D341Med (cell line): ENCODE measurements around the gene ITM2C.

Source experiments
- DNase-seq: peaks from one replicate; pipeline ENCODE4 v3.0.0; 2012; ENCODE audit warnings: low spot score

The ITM2C gene

GRCh38 chr2:230852113-230852512 is 12.6 kb upstream of the ITM2C start:
- no peak for DNase-seq

DNA sequence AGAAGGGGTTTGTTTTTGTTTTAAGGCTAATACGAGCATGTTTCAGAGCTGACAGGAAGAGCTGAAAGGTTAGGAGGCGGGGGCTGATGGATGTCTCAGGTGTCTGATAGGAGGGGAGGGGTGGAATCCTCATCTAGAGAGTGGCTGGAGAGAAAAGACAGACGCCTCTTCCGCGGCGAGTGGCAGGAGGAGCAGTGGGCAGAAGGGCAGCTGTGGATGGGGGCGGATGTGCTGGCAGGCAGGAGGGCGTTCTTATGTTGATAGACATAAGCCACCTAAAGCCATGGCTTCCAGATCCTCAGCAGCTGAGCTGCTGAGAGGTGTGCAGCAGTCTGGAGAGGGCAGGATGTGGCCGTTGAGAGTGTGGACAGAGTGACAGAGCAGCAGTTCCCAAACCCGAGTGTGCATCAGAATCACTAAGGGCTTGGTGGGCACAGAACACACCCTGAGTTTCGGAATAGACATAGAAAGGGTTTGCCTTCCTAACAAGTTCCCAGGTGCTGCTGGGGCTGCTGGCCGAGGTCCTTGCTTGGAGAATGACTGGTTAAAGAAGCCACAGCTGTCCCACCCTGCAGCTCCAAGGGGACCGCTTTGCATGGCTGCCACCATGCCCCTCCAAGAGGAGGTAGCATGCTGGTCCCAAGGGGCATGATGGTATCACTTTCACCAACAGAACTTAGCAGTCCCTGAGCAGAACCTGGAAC is 3.0 kb upstream of the ITM2C start:
- DNase-seq = no peak

DNA sequence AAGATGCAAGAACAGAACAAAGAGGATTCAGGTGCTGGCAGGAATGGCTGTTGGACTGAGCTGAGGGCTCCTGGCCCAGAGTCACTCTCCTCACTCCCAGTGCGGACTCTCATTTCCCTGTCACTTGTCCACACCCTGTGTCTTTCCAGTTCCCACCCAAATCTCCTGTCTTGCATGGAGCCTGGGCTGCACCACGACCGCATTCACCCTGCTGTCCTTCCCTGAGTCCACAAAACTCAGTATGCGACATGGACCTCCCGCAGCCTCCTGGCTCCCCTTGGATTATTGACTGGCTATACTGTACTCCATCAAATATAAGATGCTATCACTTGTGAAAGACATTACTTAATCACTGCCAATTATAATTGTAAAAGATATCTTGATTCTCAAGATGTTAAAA is 2.5 kb upstream of the ITM2C start:
- DNase-seq = no peak

DNA sequence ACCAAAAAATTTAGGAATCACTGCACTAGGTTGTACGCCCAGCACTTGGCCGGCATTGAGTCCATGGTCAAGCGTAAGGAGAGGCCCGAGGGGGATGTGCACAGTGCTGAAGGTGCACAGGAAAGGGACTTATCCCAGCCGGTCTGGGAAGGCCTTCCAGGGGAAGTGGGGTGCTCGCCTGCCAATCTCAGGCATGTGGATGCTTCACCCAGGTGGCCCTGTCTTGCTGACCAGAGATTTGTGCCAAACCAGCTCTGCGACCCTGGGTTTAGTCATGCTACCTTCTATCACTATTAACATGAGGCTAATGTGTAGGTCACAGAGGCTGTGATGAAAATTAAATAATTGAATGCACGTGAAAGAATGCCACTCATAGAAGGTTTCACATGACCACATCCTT is 1.7 kb upstream of the ITM2C start:
- no peak for DNase-seq

GRCh38 chr2:230863442-230864121 is 1.2 kb upstream of the ITM2C start:
- no peak for DNase-seq

DNA sequence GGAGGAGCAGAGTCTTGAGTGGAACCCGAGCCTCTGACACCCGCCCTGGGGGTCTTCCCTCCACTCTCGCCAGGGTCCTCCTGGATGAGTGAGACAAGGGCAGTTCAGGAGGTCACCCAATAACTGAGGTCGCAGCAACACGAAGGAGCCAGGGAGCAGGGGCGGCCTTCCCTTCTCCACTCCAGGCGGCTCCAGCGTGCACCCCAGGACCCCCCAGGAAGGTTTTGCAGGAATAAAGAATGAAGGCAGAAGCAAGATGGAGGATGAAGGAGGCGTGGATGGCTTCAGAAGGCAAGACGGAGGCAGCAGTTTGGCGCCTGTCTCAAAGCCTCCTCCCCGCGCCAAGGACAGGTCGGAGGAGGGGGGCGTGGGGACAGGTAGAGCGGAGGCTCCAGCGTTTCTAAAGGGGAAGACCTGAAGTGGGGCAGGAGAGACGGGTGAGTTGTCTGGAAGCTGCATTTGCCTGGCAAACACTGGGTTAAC is 579 bp upstream of the ITM2C start:
- no peak for DNase-seq

DNA sequence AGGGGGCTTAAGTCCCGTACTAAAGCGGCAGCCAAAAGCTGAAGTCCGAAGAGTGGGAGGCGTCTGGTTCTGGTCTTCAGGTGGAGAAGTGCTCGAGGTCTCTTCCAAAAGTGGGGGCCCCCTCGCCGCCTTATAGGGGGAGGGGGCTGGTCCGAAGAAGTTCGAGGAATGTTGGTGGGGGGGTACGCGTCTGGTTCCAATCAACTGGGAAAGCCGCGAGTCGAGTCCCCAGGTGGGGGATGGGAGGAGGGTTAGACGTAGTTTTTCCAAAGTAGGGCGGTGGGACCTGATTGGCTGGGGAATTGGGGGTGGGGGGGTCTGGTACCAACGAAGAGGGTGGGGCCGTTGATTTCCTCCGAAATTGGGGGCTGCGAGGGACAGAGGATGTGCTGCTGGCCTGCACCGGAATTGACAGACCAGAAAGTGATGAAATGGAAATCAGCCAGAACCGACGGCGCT is 594 bp downstream of the ITM2C start:
- DNase-seq = no peak

DNA sequence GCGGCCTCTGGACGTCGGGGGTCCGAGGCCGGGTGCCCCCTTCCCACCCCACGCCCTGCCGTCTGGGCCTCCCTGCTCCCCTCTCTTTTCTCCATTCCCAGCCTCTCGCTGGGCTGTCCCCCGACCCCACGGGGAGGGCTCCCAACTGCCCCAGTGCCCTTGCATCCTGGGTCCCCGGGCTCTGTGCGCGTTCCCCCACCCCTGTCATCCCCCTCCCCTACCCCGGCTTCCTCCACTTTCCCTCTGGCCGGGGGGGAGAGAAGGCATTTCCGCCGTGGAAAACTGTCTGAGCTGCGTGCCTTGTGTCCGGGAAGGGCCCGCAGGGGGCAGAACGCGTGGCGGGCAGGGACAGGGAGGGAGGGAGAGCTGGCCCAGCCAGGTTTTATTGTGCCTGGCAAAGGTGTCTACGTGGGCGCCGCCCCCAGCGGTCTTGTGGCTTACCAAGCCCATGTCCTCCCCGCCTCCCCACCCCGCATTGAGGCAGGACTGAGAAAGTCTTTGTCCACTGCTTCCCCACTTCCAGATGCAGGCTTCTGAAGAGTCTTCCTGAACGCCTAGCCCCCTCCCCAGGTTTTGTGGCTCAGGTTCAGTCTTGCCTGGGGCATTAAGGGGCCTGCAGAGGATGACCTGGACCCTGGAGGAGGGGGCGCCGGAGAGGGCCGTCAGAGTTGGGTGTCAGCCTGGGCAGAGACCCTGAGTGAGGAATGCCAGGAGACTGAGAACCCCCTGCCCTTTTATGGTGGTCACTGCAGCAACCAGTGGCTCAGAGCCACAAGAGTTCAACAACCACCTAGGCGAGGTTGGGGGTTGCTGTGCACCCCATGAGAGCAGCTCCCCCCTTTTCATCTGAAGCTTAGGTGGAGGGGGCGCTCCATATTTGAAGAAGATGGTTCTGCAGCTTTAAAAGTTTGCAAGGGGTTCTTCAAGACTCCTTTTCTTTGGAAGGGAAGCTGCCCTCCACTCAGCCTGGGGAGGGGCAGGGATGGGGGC is 1.3 kb downstream of the ITM2C start:
- peak; percentile 52 for DNase-seq

DNA sequence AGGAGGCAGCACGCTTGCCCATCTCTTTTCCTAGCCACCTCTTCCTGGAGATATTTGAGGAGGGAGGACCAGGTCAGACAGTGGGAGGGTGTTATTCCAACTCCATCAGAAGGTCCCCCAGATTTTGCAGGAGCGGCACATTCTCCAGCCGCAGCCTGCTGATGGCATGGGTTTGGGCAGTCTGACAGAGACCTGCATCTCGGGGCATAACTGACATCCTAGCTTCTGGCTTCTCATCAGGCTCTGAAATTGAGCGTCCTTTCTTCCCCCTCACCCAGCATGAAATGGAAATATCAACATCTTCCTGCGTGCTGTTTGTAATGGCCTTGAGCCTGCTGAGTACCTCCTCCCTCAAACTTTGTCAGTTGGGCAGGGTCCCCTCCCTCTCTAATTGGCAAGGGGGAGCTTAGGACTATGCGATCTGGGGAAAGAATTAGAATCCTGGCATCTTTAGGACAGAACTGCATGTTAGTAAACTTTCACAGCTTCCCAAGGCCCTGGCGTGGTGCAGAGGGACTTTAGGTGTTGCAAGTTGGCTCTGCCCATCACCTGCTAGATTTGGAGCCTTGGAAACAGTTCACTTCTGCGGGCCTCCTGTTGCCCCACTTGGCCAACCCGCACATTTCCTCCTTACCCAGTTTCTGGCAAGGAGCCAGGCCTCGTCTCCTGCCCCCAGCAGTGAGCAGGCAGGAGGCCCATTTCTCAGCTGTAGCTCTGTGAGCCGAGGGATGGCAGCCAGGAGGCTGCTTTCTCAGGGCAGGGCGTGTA is 2.2 kb downstream of the ITM2C start:
- no peak for DNase-seq

GRCh38 chr2:230868161-230868946 is 3.6 kb downstream of the ITM2C start:
- DNase-seq = no peak

DNA sequence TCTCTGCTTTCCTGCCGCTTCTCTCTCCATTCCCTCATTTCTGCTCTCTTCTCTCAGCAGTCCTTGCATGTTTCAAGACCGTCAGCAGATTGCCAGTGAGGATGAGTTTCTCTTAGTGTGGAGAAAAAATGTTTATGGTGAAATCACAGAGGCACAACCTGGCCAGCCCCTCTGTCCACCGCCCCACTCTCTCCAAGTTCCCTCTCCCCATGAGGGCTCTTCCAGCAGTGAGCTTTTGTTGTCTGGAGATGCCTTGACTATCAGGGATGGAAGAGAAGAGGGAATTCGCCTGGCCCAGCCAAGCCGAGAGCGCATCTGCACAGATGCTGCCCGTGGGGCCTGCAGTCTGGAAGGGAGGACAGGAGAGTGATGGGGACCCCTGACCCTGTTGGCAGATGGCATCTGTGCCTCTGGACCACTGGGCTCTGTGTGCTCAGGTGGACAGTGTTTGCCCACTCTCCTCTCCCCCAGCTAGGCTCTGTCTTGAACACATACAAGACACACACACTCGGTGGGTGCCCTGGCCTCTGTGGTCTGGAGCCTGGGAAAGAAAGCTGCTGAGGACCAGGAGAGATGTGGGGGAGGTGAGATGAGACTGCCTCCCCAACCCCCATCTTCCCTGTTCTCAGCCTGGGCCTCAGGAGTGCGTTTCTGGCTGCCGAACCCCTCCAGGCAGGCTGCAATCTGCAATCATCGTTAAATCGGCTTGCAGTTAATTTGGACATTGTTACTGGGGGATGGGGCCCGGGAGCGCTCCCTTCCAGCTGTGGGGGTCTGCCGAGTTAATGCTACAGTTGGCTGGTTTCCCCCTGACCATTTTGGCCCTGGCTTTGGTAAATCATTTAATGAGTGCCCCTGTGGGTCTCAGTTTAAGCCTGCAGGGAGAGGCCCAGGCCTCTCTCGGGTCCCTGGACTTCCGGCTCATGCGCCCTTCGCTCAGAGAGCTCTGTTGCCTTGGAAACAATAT is 4.5 kb downstream of the ITM2C start:
- no peak for DNase-seq

DNA sequence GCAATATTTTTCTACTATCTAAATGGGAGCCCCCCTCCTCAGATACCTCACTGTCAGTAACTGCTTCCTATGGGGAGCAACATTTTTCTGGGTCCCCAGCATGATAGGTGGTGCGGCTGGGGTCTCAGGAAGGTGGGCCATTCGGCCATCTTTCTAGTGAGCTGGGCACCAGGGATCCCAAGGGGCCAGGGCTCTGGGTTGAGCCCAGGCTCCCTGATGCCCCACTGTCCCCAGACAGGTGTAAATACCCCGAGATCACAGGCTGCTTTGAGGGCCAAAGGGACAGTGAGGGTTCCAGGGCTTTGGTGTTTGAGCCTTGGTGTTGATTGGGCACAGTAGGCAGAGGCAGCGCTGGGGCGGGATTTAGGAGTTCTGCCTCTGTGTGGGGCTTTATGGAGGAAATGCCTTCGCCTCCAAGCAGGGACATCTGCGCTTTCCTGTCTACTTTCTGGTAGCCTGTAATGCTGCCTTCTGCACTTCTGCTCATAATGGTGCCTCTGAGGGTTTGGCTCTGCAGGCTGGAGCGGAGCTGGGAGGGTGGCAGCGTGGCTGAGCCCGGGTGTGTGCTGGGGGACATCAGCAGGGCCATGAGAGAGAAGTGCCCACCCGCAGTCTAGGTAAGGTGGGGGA is 5.3 kb downstream of the ITM2C start:
- no peak for DNase-seq

- DNase-seq = no peak
Measured at GRCh38 chr2:230870544-230871360, 6.0 kb downstream of the ITM2C start.

- peak; percentile 19 for DNase-seq
Measured at GRCh38 chr2:230871361-230872150, 6.8 kb downstream of the ITM2C start.

DNA sequence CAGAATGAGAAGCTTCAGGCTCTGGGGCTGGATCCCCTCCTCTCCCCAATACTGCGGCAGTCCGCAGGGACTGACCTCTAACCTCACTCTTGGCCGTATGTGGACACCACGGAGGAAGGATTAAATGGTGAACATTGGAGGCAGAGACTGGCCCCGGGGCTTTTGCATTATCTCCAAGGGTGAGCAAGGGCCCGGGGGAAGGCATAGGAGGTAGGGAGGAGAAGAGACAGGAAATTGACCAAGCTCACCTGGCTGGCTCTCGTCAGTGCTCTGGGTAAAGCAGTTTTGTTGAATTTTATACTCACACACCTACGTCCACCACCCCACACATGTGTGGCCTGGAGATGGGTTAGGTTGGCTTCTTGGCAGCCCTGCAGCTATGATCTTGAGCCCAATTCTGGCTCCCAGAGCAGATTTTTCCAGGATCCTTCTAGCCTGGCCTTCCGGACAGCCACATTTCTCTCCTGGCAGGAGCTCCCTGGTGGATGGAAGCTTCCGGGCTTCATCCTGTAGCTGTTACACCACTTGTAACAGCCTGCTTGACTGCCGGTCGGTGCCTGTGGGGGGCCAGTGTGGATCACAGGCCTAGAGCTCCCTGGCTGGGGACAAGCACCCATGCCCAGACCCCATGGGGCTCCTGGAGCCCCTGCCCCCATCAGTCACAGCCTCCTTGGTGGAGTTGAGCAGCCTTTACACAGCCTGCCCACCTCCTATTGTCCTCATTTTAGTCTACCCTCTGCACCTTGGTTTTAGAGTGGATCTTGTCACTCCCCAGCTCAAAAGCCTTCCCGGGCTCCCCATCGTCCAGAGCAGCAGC is 7.6 kb downstream of the ITM2C start:
- DNase-seq = peak; percentile 10

DNA sequence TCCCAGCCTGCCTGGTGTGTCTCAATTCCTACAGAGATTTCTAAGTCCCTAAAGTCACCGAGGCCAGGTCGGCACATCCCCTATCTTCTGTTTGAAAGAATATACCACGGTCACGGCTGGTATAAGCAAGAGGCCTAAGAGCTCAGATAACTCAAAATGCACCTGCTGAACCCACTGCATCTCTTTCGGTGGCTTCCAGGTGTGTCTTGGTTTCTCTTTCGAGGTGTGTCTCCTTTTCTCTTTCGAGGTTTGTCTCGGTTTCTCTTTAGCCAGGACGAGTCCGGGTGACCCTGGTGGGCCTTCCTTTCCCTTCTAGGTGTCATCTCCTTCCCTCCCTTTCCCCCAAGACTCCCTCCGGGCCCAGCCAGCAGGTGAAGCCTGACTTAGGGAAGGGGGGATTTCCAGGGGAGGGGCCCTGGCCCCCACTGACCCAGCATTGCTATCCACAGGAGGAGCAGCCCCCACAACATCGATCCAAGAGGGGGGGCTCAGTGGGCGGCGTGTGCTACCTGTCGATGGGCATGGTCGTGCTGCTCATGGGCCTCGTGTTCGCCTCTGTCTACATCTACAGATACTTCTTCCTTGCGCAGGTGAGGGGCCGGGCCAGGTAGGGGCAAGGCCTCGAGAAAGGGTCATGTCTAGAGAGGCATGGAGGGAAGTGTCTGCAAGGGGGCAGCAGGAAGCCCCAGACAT is 8.4 kb downstream of the ITM2C start:
- peak; percentile 11 for DNase-seq
